Measurements from ENCODE around the gene TPST2.

DNA sequence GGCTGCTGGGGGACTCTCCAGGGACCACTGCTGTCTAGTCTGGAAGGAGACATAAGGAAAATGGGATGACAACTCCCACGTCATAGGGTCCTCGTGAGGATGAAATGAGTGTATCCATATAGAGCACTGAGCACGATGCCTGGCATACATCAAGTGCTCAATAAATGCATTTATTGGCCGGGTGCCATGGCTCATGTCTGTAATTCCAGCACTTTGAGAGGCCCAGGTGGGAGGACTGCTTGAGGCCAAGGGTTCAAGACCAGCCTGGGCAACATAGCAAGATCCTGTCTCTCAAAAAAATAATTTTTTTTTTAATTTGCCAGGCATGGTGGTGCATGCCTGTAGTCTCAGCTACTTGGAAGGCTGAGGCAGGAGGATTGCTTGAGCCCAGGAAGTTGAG is 12.2 kb upstream of the TPST2 start:
- no peak for TF ChIP-seq SP1 (IDR thresholded peaks at IDR 0.05)
- TF ChIP-seq HDGF (IDR thresholded peaks at IDR 0.05; ENCODE audit: borderline replicate concordance): no peak
- TF ChIP-seq TARDBP (IDR thresholded peaks at IDR 0.05): no peak
- no peak for TF ChIP-seq LEF1 (IDR thresholded peaks at IDR 0.05; ENCODE audit: borderline replicate concordance)
- TF ChIP-seq BHLHE40 (IDR thresholded peaks at IDR 0.05; ENCODE audit: borderline replicate concordance): no peak
